Measurements from ENCODE around the gene EPB41L3. TPM values are rescaled to one million over a fixed set of nuclear protein-coding genes. Genes with fewer than 3 reads are reported as not detected.
"Not testable (repeated sequence)": the region's sequence is repeated elsewhere in the genome, so short reads cannot be mapped to it uniquely, and the experiment has no call there.

The EPB41L3 gene
- total RNA-seq, 1 donor from 2014 or later = 1.5 TPM

DNA sequence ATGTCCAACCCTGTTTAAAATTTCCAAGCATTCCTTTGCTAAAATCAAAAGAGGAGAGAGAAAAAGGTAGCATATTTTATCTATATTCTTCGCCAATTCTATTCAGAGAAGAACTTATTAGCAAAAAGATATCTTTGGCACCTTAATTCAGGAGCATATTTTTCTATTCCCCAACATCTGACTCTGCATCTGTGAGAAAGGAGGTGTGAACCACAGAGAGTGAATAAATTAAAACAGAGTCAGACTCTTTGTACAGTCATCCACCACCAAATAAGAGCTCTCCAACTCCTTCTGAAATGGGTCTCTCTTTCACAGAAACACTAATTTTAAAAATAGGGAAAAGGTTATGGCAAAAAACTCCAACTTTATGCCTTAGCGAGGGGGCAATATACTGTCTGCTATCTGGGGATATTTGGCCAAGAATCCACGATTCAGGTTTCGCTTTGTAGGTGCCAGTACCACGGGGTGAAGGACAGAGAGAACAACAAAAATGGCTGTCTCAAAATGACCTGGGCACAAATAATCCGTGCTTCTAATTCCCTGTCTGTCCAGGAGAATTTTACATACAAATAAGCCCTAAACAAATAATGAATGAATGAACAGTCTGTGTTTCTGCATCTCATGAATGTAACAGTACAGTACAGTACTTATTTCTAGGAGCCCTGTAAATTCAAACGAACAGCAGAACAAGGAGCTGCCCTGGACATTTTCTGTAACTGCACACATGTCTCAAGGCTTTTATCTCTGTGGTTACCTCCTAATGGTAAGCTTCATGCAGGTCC is 43.4 kb downstream of the EPB41L3 start:
- Mint-ChIP-seq H3K4me1 (no peaks in the 10 kb centered on the region), H3K27ac (no peak overlapping the region), H3K4me3 (no peak overlapping the region), H3K36me3 (ENCODE audit: low read depth) (no peaks in the 10 kb centered on the region), H3K27me3 (peaks cover 10% of the 10 kb centered on the region), H3K9me3 (no peaks in the 10 kb centered on the region)
- DNase-seq = no peak
- intact Hi-C loops (cut with micrococcal nuclease) = no loop called here

DNA sequence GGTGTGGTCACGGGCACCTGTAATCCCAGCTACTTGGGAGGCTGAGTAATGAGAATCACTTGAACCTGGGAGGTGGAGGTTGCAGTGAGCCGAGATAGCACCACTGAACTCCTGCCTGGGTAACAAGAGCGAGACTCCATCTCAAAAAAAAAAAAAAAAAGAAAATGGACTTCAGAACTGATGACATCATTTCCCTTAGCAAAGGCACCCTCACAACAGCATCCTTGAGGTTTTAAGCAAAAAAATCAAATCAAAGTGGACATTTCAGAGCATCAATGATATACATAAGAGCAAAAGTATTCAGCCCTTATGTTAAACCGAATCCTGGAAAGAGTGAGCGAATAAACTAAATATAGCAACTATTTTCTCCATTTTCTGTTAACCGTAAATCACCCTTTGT is 45.3 kb downstream of the EPB41L3 start:
- no peaks in the 10 kb centered on the region for H3K4me1 Mint-ChIP-seq
- no peaks in the 10 kb centered on the region for H3K36me3 Mint-ChIP-seq (ENCODE audit: low read depth)
- H3K27me3 Mint-ChIP-seq = peaks cover 8% of the 10 kb centered on the region
- H3K27ac Mint-ChIP-seq = no peak overlapping the region
- intact Hi-C loops (cut with micrococcal nuclease) = no loop called here
- H3K9me3 Mint-ChIP-seq = no peaks in the 10 kb centered on the region
- H3K4me3 Mint-ChIP-seq = no peak overlapping the region
- DNase-seq = no peak

- no peaks in the 10 kb centered on the region for H3K4me1 Mint-ChIP-seq
- H3K4me3 Mint-ChIP-seq = no peak overlapping the region
Measured at GRCh38 chr18:5496305-5496704, 47.5 kb downstream of the EPB41L3 start.

GRCh38 chr18:5490753-5491480 is 52.9 kb downstream of the EPB41L3 start:
- Mint-ChIP-seq H3K9me3 (no peaks in the 10 kb centered on the region), H3K27ac (no peak overlapping the region), H3K4me1 (no peaks in the 10 kb centered on the region), H3K27me3 (no peaks in the 10 kb centered on the region), H3K36me3 (ENCODE audit: low read depth) (no peaks in the 10 kb centered on the region), H3K4me3 (no peak overlapping the region)
- intact Hi-C loops (cut with micrococcal nuclease) = no loop called here
- DNase-seq = no peak

More at GRCh38 chr18:5496305-5496704, 47.5 kb downstream of the EPB41L3 start:
- Mint-ChIP-seq H3K36me3 (ENCODE audit: low read depth) (no peaks in the 10 kb centered on the region), H3K9me3 (no peaks in the 10 kb centered on the region), H3K27me3 (peaks cover 5% of the 10 kb centered on the region), H3K27ac (no peak overlapping the region)
- intact Hi-C loops (cut with micrococcal nuclease) = no loop called here
- DNase-seq = no peak

GRCh38 chr18:5488844-5489243 is 55.0 kb downstream of the EPB41L3 start:
- H3K27ac Mint-ChIP-seq = no peak overlapping the region
- no peaks in the 10 kb centered on the region for H3K27me3 Mint-ChIP-seq
- DNase-seq = no peak
- H3K4me1 Mint-ChIP-seq = no peaks in the 10 kb centered on the region
- intact Hi-C loops (cut with micrococcal nuclease) = no loop called here
- no peak overlapping the region for H3K4me3 Mint-ChIP-seq
- H3K9me3 Mint-ChIP-seq = no peaks in the 10 kb centered on the region
- no peaks in the 10 kb centered on the region for H3K36me3 Mint-ChIP-seq (ENCODE audit: low read depth)

DNA sequence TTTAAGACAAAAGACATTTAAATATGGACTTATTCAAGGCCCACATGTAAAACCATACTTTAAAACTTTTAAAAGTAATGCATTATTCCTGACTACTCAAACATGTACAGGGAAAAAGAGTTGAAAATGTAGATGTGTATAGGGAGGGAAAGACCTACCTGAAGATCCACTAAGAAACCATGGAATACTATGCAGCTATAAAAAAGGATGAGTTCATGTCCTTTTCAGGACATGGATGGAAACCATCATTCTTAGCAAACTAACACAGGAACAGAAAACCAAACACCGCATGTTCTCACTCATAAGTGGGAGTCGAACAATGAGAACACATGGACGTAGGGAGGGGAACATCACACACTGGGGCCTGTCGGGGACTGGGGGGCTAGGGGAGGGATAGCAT is 55.8 kb downstream of the EPB41L3 start:
- H3K27me3 Mint-ChIP-seq; H3K4me3 Mint-ChIP-seq; intact Hi-C loops (cut with micrococcal nuclease); H3K27ac Mint-ChIP-seq; H3K9me3 Mint-ChIP-seq; H3K4me1 Mint-ChIP-seq; DNase-seq; H3K36me3 Mint-ChIP-seq (ENCODE audit: low read depth): not testable (repeated sequence)

DNA sequence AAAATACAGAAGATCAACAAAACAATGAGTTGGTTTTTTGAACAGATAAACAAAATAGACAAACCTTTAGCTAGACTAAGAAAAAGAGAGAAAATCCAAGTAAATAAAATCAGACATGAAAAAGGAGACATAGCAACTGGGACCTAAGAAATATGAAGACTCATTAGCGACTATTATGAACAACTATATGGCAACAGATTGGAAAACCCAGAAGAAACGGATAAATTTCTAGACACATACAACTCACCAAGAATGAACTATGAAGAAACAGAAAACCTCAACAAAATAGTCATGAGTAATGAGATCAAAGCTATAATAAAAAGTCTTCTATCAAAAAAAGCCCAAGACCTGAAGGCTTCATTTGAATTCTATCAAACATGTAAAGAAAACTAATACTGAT is 59.3 kb downstream of the EPB41L3 start:
- Mint-ChIP-seq H3K4me3 (no peak overlapping the region), H3K27ac (no peak overlapping the region), H3K36me3 (ENCODE audit: low read depth) (no peaks in the 10 kb centered on the region), H3K27me3 (no peaks in the 10 kb centered on the region), H3K4me1 (no peaks in the 10 kb centered on the region), H3K9me3 (peaks cover 3% of the 10 kb centered on the region)
- DNase-seq = no peak
- intact Hi-C loops (cut with micrococcal nuclease) = no loop called here

DNA sequence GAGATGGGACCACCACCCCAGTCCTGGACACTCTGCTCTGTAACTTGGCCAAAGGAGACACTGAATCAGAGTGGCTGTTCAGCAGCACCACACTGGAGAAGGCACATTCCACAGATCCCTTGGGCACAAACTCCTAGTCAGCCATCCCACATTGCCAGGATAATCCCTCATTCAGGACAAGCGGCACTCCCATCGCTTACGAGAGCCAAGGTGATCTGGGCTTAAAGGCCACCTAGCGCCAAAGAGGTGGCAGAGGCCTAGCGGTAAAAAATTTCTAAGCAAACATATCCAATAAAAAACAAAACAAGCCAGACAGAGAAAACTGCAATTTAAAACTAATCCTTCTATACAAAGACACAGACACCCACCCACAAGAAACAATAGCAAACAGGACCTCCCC is 62.2 kb downstream of the EPB41L3 start:
- H3K4me3 Mint-ChIP-seq = no peak overlapping the region
- no peaks in the 10 kb centered on the region for H3K27me3 Mint-ChIP-seq
- H3K27ac Mint-ChIP-seq = no peak overlapping the region
- peaks cover 3% of the 10 kb centered on the region for H3K9me3 Mint-ChIP-seq
- intact Hi-C loops (cut with micrococcal nuclease) = no loop called here
- H3K36me3 Mint-ChIP-seq (ENCODE audit: low read depth) = no peaks in the 10 kb centered on the region
- DNase-seq = no peak
- H3K4me1 Mint-ChIP-seq = no peaks in the 10 kb centered on the region

- Mint-ChIP-seq H3K27me3 (peaks cover 4% of the 10 kb centered on the region), H3K27ac (no peak overlapping the region), H3K36me3 (ENCODE audit: low read depth) (no peaks in the 10 kb centered on the region), H3K4me3 (no peak overlapping the region), H3K4me1 (no peaks in the 10 kb centered on the region), H3K9me3 (no peaks in the 10 kb centered on the region)
- intact Hi-C loops (cut with micrococcal nuclease) = no loop called here
- DNase-seq = no peak
Measured at GRCh38 chr18:5478261-5478660, 65.5 kb downstream of the EPB41L3 start.

- no peak for DNase-seq
- H3K4me1 Mint-ChIP-seq = no peaks in the 10 kb centered on the region
- no peak overlapping the region for H3K27ac Mint-ChIP-seq
- intact Hi-C loops (cut with micrococcal nuclease) = no loop called here
- no peaks in the 10 kb centered on the region for H3K9me3 Mint-ChIP-seq
- H3K4me3 Mint-ChIP-seq = no peak overlapping the region
- H3K27me3 Mint-ChIP-seq = peaks cover 4% of the 10 kb centered on the region
- H3K36me3 Mint-ChIP-seq (ENCODE audit: low read depth) = no peaks in the 10 kb centered on the region
Measured at GRCh38 chr18:5476961-5477800, 66.6 kb downstream of the EPB41L3 start.

GRCh38 chr18:5475267-5475666 is 68.5 kb downstream of the EPB41L3 start:
- Mint-ChIP-seq H3K4me3 (no peak overlapping the region), H3K9me3 (no peaks in the 10 kb centered on the region), H3K36me3 (ENCODE audit: low read depth) (no peaks in the 10 kb centered on the region), H3K27me3 (peaks cover 4% of the 10 kb centered on the region), H3K4me1 (no peaks in the 10 kb centered on the region), H3K27ac (no peak overlapping the region)
- intact Hi-C loops (cut with micrococcal nuclease) = no loop called here
- no peak for DNase-seq

GRCh38 chr18:5469340-5469739 is 74.5 kb downstream of the EPB41L3 start:
- Mint-ChIP-seq H3K27ac (no peak overlapping the region), H3K4me1 (no peaks in the 10 kb centered on the region), H3K27me3 (no peaks in the 10 kb centered on the region), H3K4me3 (no peak overlapping the region), H3K36me3 (ENCODE audit: low read depth) (no peaks in the 10 kb centered on the region), H3K9me3 (no peaks in the 10 kb centered on the region)
- DNase-seq = no peak
- intact Hi-C loops (cut with micrococcal nuclease) = no loop called here

DNA sequence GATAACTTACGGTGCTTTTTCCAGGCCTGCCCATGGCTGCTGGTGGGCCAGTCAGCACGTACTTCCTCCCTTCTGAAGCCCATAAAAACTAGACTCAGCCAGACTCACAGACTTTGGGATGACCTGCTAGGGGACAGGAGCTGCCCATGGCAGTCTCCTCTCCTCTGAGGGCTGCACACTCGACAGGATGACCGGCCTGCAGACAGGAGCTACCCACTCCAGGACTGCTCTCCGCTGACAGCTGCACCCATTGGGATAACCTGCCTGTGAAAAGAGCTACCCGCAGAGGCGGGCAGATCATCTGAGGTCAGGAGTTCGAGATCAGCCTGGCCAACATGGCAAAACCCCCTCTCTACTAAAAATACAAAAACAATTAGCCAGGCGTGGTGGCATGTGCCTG is 75.4 kb downstream of the EPB41L3 start:
- no peaks in the 10 kb centered on the region for H3K4me1 Mint-ChIP-seq
- no peaks in the 10 kb centered on the region for H3K36me3 Mint-ChIP-seq (ENCODE audit: low read depth)
- no peak overlapping the region for H3K27ac Mint-ChIP-seq
- DNase-seq = no peak
- intact Hi-C loops (cut with micrococcal nuclease) = no loop called here
- no peak overlapping the region for H3K4me3 Mint-ChIP-seq
- H3K27me3 Mint-ChIP-seq = no peaks in the 10 kb centered on the region
- no peaks in the 10 kb centered on the region for H3K9me3 Mint-ChIP-seq

- Mint-ChIP-seq H3K4me3 (no peak overlapping the region), H3K36me3 (ENCODE audit: low read depth) (no peaks in the 10 kb centered on the region), H3K4me1 (no peaks in the 10 kb centered on the region), H3K27ac (no peak overlapping the region), H3K27me3 (peaks cover 2% of the 10 kb centered on the region), H3K9me3 (no peaks in the 10 kb centered on the region)
- DNase-seq = no peak
- intact Hi-C loops (cut with micrococcal nuclease) = no loop called here
Measured at GRCh38 chr18:5467671-5468070, 76.1 kb downstream of the EPB41L3 start.

Measured in activated CD4-positive, alpha-beta T cell treated with anti-CD3 and anti-CD28 coated beads, Interleukin-2, amount 10 ng/mL, durations not matched to agents 24 days and 14 days (primary cell).